GM08714 (cell line): Measurements from ENCODE around the gene ZNHIT6.
"Not testable (repeated sequence)": the region's sequence is repeated elsewhere in the genome, so short reads cannot be mapped to it uniquely, and the experiment has no call there.

ENCODE experiments used
- H3K4me3 ChIP-seq: fragments of 200-500 bp; sonication (Bioruptor generic); 2 replicates; pipeline ENCODE4 v1.5.1; 2014; ENCODE audit warnings: mild to moderate bottlenecking, low read length, inconsistent platforms
- ZNF274 ChIP-seq: IDR thresholded peaks from 2 replicates; pipeline ENCODE4 v1.6.1; 2012; ENCODE audit warnings: mild to moderate bottlenecking, low read depth, low read length

The ZNHIT6 gene, protein sequence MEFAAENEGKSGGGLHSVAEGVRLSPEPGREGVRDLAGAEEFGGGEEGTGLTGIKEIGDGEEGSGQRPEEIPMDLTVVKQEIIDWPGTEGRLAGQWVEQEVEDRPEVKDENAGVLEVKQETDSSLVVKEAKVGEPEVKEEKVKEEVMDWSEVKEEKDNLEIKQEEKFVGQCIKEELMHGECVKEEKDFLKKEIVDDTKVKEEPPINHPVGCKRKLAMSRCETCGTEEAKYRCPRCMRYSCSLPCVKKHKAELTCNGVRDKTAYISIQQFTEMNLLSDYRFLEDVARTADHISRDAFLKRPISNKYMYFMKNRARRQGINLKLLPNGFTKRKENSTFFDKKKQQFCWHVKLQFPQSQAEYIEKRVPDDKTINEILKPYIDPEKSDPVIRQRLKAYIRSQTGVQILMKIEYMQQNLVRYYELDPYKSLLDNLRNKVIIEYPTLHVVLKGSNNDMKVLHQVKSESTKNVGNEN

DNA sequence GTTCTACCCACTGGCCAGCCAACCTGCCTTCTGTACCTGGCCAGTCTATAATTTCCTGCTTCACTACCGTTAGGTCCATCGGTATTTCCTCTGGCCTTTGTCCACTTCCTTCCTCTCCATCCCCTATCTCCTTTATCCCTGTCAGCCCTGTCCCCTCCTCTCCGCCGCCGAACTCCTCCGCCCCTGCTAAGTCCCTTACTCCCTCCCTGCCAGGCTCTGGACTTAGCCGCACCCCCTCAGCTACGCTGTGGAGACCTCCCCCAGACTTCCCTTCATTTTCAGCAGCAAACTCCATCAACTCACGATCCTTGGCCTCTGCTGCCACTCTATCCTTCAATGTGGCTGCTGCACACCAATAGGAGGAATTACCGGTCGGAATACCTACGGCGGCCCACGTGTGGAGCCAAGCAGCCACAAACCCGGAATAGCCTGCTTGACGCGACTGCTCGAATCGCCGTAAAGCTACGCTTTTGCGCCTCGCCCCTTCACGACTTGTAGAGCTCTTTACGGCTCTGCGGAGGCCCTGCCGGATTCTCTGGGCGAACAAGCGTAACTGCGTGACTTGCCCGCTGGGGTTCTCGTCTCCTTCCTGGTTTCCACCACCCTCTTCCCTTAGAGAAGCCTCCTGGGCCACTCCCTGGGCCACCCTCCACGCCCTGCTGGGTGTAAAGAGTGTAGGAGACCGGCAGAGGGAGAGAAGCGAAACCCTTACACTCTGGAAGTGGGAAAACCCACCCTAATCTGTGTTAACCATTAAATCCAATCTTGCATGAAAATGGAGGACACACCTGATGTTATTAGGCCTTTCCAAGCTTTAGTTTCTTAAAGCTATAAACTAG lies at the start of gene ZNHIT6:
TSS of gene ZNHIT6 (minus strand) at position 444 of the 839 bp plus-strand sequence. CDS start at position 295, 149 bp downstream.
- H3K4me3 ChIP-seq: peak within 1 kb of the TSS; percentile 98
- TF ChIP-seq ZNF274: no peak

DNA sequence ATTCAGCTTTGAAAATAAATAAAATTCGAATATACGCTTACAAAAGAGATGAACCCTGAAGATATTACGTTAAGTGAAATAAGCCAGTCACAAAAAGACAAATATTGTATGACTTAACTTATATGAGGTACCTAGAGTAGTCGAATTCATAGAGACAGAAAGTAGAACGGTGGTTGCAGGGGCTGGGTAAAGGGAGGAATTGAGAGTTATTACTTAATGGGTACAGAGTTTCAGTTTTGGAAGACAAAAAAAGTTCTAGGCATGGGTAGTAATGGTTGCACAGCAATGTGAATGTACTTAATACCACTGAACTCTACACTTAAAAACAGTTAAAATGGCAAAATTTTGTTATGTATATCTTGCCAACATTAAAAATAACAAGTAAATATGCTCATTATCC lies 48.6 kb upstream of the ZNHIT6 start:
- TF ChIP-seq ZNF274: no peak
- H3K4me3 ChIP-seq: no peak overlapping the region

DNA sequence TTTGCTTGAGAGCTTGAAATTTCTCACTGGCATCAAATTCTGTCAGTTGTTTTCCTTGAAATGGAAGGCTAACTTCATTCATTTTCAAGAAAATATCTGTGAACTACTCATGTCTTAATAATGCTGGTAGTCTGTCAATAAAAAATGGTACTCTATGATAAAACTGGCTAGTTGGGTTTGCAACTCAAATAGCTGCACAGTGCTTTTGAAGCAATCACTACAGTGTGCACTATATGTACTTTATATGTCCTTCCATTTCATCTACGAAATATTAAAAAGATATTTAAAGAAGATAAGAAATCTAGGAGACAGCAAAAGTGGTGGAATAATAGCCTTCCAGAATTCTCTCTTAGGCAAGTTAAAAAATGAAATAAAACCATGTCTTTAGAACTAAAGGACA lies 39.9 kb upstream of the ZNHIT6 start:
- TF ChIP-seq ZNF274: no peak
- no peak overlapping the region for H3K4me3 ChIP-seq

DNA sequence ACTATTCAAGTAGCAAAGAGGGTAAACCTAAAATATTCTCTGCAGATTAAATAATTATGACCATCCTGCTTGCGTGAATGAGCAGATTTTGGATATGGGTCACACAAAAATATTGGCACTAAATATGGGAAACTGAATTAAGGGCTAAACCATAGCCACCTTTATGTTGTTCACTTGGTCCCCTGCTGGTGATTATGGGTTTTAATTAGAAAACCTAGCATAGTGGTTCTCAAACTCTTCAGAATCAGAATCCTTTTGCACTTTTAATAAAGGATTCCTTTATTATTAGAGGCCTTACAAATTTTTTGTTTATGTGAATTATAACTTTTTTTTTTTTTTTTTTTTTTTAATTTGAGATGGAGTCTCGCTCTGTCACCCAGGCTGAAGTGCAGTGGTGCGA lies 38.5 kb upstream of the ZNHIT6 start:
- H3K4me3 ChIP-seq: no peak overlapping the region
- TF ChIP-seq ZNF274: no peak

DNA sequence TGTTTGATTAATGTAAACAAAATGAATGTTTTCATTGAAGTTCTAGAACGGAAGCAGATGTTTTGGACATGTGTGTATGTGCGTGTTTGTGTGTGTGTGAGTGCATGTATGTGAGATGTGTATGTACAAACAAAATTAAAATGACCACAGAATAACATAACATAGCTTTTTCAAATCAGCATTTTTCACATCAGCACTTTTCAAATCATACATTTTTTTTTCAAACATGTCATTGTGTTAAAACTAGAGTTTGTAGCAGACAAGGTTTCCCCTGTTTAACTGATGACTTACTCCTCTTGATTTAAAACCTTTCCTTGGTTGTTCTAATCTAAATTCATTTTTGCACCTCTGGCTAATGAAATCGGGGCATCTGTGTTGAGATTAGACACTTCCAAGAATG lies 35.6 kb upstream of the ZNHIT6 start:
- H3K4me3 ChIP-seq: no peak overlapping the region
- TF ChIP-seq ZNF274: no peak

DNA sequence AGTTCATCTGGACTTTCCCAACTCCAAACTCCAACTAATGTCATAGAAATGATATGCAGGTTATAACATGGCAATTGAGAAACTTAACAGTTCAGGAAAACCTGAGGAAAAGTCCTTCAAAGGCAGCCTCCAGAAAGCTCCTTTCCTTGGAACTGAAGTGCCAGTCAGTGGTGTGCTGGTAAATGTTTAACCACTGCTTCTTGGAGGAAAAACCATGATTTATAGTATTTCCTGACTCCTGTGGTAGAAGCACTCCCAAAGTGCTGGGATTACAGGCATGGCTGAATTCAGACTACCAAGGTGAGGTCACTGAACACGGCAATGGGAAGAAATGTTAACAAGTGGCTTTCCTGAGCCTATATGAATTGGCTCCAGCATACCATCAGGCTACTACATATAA lies 26.7 kb upstream of the ZNHIT6 start:
- no peak for TF ChIP-seq ZNF274
- H3K4me3 ChIP-seq: no peak overlapping the region

DNA sequence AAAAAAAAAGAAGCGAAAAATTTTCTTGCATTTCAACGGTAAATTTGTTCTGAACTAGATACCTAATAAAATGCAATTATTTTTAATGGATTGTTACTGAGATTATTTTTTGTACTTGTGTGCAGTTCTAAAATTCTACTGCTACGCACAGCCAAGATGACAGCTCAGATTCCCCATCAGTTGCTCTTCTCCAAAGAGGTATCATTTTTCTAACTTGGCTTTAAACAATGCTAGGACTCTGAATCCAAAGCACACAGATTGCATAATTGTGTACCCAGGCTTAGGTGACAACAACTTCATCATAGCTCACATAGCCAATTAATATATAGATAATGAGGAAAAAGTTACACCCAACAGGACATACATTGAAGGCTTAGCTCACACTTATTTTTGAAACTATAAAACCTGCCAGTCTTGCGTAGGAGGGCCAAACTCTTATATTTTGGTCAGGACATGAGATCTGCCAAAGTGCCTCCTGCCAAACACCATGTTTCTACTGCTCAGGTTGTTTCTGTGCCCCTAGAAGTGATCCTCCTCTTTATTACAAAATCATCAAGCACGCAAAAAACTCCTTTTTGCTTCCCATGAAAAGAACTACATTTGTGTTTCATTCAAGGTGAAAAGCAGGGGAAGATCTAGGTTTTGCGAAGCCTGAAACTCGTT lies 10.6 kb upstream of the ZNHIT6 start:
- TF ChIP-seq ZNF274: no peak
- no peak overlapping the region for H3K4me3 ChIP-seq

DNA sequence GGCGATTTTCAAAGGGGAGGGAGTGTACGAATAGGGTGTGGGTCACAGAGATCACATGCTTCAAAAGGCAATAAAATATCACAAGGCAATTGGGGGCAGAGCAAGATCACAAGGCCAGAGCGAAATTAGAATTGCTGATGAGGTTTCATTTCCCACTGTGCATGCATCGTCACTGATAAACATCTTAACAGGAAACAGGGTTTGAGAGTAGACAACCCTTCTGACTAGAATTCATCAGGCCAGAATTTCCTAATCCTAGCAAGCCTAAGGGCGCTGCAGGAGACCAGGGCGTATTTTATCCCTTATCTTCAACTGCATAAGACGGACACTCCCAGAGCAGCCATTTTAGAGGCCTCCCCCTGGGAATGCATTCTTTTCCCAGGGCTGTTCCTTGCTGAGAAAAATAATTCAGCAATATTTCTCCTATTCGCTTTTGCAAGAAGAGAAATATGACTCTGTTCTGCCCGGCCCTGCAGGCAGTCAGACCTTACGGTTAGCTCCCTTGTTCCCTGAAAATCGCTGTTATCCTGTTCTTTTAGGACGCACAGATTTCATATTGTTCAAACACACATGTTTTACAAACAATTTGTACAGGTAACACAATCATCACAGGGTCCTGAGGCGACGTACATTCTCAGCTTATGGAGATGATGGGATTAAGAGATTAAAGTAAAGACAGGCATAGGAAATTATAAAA lies 6.3 kb upstream of the ZNHIT6 start:
- not testable (repeated sequence) for H3K4me3 ChIP-seq

DNA sequence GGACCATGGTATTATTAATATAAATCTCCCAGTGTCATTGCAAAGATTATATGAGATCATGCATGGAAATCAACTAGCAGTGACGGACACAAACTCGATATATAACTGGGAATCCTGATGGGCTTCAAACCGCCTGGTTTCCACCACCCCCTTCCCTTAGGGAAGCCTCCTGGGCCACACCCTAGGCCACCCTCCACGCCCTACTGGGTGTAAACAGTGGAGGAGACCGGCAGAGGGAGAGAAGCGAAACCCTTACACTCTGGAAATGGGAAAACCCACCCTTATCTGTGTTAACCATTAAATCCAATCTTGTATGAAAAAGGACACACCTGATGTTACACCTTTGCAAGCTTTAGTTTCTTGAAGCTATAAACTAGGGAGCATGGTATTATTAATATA lies 595 bp upstream of the ZNHIT6 start:
- no peak for TF ChIP-seq ZNF274
- peak overlapping the region; percentile 98; the same call in 1 of the 2 replicates for H3K4me3 ChIP-seq

DNA sequence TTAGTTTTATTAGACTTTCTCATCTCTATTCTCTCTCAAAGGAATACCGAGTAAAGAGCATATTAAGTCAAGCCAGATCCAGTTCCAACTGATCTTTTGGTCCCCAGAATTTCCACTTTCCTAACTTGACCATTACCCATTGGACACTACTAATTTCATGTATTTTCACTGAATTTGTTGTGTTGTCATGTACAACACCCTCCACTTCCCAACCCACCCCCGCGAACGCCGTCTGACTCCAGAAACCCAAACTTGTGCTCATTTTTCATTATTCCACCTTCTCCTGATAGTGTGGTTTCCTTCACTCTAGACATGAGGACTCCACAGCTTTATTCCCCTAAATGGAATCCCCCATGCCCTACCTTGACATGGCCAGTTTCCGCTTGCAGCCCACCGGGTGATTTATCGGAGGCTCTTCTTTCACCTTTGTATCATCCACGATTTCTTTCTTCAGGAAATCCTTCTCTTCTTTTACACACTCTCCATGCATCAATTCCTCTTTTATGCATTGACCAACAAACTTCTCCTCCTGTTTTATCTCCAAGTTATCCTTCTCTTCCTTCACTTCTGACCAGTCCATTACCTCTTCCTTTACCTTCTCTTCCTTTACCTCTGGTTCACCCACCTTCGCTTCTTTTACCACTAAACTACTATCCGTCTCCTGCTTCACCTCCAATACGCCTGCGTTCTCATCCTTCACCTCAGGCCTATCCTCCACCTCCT lies 805 bp downstream of the ZNHIT6 start:
- no peak for TF ChIP-seq ZNF274
- H3K4me3 ChIP-seq: peak overlapping the region; percentile 98

DNA sequence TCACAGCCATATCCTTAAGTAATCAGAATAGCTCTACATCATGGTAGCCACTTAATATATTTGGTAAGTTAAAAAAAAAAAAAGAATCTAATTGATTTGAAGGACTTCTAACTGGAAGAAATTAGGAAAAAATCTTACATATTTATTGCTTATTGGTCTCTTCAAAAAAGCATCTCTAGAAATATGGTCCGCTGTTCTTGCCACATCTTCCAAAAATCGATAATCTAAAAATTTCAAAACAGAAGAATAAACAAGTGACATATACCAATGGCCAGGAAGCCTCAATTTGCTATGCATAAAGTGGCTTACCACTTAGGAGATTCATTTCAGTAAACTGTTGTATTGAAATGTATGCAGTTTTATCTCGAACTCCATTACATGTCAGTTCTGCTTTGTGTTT lies 2.3 kb downstream of the ZNHIT6 start:
- no peak overlapping the region for H3K4me3 ChIP-seq
- TF ChIP-seq ZNF274: no peak

DNA sequence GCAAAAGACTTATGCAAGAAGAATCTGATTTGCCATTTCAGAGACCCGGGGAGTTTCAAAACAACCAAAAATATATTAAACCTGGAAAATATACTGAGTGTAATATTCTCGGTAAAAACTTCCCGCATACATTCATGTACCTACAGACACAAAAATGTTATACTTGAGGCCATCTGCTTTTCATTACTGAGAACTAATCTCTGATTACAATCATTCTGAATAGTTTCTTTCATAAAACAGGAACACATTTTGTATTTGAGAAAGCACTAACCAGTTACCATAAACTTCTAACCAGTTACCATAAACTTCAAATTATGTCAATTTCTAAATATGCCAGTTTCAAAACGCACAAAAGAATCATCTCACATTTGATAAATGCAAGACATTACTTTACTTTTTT lies 7.8 kb downstream of the ZNHIT6 start:
- H3K4me3 ChIP-seq: no peak overlapping the region
- no peak for TF ChIP-seq ZNF274

DNA sequence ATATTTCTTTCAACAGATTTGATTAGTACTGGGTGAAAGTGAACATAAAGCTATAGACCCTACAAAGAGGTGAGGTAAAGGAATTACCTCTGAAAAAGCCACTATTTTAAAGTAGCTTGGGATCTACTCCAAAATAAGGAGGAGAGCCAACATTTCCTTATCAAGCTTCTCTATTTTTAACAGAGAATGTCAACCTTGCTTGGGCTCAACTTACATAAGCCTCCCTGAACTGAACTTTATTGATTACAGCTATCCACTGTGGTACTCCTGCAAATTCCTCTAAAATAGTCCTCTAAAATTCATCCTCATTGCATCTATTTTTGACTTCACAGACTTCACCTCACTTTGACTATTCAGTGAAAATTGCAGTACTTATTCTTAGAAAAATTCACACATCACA lies 10.3 kb downstream of the ZNHIT6 start:
- no peak for TF ChIP-seq ZNF274

More for the DNA sequence above, 10.3 kb downstream of the ZNHIT6 start:
- H3K4me3 ChIP-seq: no peak overlapping the region
